GM18499 (cell line): ENCODE data around the gene FERMT2.

Experiments
- ATAC-seq: cut with Tn5 transposase; IDR thresholded peaks from one replicate; pipeline ENCODE4 v1.9.1; 2021; ENCODE audit warnings: moderate number of reproducible peaks; ENCODE audit not compliant: insufficient read depth, unreplicated experiment

Gene FERMT2

GRCh38 chr14:52835122-52835903, 115.5 kb downstream of the FERMT2 start:
- ATAC-seq, result no peak

- no peak for ATAC-seq
Measured at GRCh38 chr14:52834440-52834842, 116.4 kb downstream of the FERMT2 start.

GRCh38 chr14:52833891-52834290, 117.0 kb downstream of the FERMT2 start:
- ATAC-seq, result no peak

GRCh38 chr14:52829527-52830185, 121.2 kb downstream of the FERMT2 start:
- ATAC-seq, result no peak

GRCh38 chr14:52827426-52827825, 123.4 kb downstream of the FERMT2 start:
- ATAC-seq, result no peak

- ATAC-seq, result no peak
Measured at GRCh38 chr14:52825085-52825484, 125.8 kb downstream of the FERMT2 start.

- no peak for ATAC-seq
Measured at GRCh38 chr14:52824462-52824861, 126.4 kb downstream of the FERMT2 start.

- no peak for ATAC-seq
Measured at GRCh38 chr14:52821805-52822250, 129.0 kb downstream of the FERMT2 start.

GRCh38 chr14:52808101-52808500, 142.7 kb downstream of the FERMT2 start:
- ATAC-seq, result no peak
